OCI-M2 (cell line): ENCODE results near the gene PAFAH2.
A peak's percentile ranks its signal among the peaks of the same experiment; 100 is the strongest.
"Not testable (repeated sequence)": the region's sequence is repeated elsewhere in the genome, so short reads cannot be mapped to it uniquely, and the experiment has no call there.

ENCODE experiments used
- DNase-seq: peaks from one replicate; lab custom pipeline; 2025; ENCODE audit not compliant: unreplicated experiment; lab: John Stamatoyannopoulos, UW

The PAFAH2 gene

DNA sequence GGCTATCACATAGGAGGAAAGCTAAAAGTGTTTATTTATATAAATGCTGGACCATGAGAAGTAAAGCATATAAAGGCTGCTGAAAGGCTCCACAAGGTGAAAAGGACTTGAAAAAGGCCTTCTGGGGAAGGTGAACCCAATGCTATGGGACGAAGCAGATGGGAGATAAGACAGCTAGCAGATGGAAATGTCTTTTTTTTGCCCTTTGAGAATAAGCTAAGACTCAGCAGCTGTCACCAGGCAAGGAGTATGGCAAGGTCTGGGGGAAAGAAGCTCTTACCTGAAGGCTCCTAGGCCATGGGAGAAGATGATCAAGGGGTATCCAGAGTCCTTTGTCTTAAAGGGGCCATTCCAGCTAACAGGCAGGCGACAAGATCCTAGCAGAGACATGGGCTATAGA lies 9.9 kb downstream of the PAFAH2 start:
- no peak for DNase-seq

DNA sequence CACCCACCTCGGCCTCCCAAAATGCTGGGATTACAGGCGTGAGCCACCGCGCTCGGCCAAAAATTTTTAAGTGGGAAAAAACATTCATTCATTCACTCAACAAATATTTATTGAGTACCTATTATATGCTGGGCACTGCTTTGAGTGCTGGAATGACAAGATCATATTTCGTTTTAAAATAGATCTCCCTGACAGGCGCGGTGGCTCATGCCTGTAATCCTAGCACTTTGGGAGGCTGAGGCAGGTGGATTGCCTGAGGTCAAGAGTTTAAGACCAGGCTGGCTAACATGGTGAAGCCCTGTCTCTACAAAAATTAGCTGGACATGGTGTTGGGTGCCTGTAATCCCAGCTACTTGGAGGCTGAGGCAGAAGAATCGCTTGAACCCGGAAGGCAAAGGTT lies 11.1 kb downstream of the PAFAH2 start:
- not testable (repeated sequence) for DNase-seq

DNA sequence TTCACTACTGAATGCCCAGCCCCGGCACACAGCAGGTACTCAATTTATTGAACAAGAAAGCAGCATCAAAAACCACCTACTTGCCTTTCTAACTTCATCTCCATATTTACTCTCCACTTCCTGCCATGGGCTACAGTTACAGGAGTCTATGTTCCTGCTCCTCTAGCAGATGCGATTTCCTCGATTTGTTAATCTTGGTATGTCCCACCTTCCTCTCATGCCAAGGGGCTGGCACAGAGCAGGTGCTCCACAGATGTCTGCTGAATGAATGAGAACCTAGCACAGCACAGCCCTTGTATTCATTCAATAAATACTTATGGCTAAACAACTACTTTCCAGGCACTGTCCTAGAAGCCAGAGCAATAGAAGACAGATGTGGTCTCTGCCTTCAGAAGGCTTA lies 12.2 kb downstream of the PAFAH2 start:
- no peak for DNase-seq

DNA sequence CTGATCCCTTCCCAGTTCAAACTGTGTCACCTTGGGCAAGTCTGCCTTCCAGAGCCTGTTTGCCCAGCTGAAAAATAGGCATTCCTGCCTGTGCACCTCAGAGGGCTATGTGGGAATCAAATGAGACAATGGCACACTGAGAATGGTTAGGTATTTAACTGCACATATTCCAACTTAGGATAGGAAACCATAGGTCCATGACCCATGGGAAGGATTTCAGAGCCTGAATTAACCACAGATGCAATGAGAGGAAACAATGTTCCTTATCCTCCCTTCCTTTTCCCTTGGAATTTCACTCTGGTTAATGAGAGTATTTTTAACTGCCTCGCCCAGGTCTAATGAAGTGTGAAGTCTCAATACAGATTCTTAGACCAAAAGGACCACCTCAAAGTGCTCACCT lies 12.7 kb downstream of the PAFAH2 start:
- DNase-seq, result no peak

DNA sequence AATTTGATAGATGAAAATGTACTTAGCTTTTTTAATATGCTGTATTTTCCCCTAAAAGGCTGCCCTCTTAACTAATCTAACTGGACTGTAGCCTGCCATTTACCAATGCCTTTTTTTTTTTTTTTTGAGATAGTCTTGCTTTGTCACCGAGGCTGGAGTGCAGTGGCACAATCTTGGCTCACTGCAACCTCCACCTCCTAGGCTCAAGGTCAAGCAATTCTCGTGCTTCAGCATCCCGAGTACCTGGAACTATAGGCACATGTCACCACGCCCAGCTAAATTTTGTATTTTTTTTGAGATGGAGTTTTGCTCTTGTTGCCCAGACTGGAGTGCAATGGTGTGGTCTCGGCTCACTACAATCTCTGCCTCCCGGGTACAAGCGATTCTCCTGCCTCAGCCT lies 18.7 kb downstream of the PAFAH2 start:
- DNase-seq, result no peak

DNA sequence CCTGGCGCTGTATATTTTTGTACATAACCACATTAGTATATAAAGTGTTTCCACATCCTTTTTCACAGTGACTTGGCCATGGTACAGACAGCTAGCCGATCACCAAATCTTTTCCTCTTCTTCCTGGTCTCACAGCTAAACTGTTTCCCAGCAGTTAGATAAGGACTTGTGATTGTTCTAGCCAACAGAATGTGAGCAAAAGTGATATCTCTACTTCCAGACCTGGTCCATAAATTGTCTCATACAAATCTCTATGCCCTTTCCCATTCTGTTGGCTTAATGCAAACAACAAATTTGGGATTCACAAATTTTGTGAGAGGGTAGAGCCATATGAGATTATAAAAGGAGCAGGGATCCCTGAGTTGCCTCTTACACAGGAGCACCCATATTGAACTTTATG lies 19.5 kb downstream of the PAFAH2 start:
- no peak for DNase-seq

DNA sequence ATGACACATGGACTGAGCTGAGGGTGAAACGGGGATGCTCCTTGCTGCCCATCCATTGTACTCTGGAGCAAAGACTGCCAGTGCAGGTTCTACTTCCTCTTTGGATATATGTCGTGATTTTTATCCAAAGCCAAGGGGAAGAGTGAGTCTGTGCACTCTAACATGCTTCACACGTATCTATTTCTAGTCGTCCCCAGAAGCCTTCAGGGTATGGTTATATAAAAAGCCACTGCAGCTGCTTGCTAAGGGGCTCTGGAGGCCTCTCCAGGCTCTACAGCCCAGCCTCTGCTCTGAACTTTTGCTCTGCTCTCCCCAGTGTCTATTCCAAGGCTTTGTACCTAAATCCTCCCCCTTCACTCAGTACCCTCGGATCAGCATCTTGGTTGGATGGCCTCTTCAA lies 20.1 kb downstream of the PAFAH2 start:
- no peak for DNase-seq

DNA sequence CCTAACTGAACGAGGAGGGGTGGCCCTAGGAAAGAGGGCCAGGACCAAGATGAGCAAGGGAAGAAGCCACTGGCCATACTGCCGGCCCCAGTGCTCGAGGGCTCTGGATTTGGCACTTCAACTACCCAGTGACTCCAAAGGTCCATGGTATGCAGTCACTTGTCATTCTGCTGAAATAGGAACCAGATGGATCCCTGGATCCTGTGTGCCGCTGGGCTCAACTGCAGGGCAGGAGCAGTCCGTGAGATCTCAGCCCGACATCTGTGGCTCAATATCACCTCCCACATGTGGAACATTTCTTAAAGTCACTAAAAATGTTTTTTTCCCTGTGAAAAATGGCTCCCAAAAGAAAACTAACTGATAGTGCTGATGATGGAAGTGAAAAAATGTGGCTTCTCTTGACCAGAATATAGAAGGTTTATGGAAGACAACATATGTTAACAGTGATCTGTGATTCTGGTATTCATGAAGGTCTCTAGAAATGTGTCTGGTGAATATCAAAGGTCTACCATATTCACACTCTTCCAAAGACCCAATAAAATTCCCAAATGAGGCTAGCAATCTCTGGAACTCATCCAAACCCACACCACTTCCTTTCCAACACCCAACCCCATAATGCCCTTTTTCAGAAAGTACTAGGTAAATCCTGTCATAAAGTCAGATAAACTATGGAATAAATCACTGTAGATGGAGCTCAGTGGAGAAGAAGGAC lies 24.1 kb downstream of the PAFAH2 start:
- no peak for DNase-seq

DNA sequence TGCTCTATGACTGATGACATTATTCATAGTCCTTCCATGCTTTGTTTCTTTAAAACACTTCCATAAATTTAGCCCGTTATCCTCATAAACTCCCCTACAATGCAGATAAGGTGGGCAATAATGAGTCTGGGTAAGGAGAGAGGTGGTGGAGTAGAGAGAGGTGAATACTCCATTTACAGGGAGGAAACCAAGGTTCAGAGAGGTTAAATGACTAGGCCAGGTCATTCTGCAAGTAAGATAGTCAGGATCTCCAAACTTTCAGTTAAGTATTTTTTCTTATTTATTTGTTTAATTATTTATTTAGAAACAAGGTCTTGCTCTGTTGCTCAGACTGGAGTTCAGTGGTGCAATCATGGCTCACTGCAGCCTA lies 26.1 kb downstream of the PAFAH2 start:
- DNase-seq, result no peak

DNA sequence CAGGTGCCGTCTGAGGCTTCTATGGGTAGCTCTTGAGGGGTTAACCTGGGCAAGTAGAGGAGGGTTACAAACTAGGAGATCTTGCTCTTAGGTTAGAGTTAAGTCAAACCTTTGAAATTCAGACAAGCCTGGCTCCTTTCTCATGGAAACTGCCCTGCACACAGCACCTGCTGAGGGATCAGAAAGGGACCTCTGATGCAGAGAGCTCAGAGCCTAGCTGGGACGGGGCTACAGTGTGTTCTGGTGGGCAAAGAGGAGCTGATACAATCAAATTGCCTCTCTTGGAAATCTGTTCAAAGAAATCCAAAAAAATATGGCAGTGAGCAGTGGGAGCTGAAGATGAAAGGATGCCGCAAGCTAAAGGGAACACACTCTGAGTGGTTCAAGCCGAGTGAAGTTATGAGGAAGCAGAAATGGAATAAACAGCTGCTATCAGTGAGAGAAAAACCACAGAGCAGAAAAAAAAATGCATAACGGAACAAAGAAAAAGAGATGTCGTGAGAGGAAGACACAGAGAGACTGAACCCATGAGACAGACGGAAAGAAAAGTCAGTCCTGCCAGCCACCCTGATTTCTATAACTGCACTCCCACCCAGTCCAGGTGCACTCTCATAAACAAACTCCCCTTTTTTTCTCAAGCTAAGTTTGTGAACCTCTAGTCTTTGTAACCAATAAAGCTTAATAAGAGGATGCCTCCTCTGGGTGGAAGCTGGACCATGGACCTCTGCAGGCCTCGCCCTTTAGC lies 26.6 kb downstream of the PAFAH2 start:
- peak; percentile 10 for DNase-seq

DNA sequence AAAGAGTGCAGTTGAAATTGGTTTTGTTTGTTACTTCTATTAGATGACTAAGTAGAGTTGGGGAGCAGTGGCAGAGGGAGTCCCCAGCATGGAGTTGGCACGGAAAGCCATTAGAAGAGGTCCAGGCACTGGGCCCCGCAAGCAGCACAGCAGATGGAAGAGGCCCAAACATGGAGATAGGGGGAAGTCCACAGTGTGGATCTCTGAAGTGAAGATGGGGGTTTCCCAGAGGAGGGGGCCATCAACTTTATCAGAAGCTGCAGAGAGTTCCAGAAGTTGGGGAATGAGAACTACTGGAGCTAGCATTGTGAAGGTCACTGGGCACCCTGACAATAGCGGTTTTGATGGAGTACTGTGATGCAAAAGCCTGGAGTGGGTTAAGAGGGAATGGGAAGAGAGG lies 30.6 kb downstream of the PAFAH2 start:
- DNase-seq, result no peak

DNA sequence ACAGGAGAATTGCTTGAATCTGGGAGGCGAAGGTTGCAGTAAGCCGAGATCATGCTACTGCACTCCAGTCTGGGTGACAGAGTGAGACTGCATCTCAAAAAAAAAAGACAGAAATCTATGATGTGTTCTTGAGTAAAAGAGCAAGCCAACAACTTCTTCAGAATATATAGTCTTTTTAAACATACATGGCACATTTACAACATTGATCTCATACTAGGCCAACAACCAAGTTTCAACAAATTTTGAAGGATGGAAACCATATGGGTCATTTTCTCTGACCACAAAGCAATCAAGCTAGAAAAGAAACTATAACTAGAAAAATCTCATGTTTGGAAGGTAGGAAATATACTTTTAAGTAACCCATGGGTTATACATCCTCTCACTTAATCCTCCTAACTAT lies 38.3 kb downstream of the PAFAH2 start:
- DNase-seq, result no peak

DNA sequence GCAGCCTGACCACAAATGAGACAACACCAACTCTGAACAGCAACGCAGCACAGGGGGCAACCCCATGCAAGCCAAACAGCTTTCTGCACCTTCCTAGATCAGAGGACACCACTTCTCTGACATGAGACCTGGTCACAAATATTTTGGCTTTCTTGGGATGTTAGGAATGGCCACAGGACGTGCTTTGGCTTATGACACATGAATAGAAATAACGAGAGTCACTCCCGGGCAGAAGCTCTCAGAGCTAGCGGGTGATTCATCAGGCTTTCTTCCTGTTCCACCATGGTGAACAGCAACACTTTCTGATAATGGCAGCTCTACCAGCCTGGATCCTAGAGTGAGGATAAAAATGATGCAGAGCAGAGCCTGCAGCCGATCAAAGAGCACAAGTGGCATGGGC lies 39.4 kb downstream of the PAFAH2 start:
- DNase-seq, result no peak

DNA sequence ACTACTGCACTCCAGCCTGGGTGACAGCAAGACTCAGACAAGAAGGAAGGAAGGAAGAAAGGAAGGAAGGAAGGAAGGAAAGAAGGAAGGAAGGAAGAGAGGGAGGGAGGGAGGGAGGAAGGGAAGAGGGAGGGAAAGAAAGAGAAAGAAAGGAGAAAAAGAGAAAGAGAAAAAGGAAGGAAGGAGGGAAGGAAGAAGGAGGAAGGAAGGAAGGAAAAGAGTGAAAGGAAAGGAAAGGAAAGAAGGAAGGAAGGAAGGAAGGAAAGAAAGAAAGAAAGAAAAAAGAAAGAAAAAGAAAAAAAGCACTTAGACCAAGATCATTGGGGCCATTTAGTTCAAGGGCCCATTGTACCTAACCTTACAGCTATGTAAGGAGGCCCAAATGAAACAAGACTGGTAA lies 42.3 kb downstream of the PAFAH2 start:
- no peak for DNase-seq

DNA sequence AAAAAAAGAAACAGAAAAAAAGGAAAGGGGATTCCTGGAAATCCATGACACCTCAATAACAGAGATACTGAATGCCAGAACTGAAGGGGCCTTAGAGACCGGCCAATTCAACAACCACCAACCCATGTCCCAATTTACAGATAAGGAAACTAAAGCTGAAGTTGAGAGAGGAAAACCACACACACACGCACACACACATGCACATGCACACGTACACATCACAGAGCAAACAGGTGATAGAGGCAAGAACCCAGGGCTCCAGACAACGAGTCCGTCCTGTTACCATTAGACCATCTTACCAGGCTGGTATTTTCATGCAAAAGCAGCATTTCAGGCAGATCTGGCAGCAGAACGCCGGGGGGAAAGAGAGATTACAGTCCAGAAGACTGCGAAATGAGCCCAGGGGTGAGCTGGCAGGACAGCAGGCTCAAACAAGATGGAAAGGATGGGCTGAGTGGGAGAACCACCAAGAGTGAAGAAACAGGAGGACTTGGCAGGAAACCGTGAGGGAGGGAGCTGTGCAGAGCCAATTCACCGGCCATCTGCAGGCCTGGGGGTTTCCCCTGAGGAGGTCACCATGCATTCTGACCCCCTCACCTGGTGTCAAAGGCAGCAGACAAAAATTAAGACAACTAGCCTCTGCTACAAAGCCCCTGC lies 43.5 kb downstream of the PAFAH2 start:
- no peak for DNase-seq

DNA sequence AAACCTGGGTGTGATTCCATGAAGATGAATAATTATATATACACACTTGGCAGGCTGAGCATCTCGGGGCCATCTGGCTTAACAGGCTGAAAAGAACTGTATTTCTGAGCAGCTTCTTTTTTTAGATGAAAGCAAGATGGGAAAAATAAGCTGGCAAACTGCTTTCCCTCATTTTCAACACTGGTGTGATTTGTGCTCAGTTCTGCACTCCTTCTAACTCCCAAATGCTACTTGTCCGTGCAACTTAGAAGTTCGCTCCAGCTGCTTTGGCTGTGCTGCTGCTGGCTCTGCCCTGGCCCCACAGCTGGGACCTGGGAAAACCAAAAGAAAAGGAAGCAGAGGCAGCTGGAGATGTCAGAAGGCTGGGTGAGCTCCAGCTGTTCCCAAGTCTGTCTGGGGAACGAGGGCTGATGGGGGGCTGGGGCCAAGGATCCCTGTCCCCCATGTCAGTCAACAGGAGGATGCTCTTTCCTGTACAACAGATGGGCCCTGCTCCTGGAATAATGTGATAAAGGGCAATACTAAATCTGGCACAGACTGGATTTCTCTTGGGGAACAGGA lies 44.9 kb downstream of the PAFAH2 start:
- DNase-seq, result no peak

DNA sequence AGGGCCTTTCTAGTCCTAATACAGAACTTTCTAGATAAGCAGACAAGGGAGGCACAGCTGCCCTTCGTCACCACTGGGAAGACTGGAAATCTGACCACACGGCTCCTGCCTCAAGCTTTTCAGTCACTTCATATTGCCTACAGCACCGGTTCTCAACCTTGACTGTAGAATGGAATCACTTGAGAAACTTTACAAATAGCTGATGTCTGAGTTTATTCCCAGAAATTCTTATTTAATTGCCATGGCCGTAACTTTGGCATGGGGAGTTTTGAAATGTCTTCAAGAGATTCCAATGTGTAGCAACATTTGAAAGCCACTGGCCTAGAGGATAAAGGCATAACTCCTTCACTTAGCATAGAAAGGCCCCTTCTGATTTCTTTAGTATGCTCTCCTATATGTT lies 49.2 kb downstream of the PAFAH2 start:
- no peak for DNase-seq

DNA sequence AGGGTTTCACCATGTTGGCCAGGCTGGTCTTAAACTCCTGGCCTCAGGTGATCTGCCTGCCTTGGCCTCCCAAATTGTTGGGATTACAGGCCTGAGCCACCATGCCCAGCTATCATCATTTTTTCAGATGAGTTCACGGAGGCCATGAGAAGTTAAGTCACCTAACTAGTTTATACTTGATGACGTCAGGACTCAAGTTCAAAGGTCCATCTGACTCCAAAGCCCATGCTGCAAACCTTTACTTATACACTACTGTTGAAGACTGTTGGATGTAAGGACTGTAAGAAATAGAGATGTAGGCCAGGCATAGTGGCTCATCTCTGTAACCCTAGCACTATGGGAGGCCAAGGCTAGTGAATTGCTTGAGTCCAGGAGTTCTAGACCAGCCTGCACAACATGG lies 50.8 kb downstream of the PAFAH2 start:
- no peak for DNase-seq

DNA sequence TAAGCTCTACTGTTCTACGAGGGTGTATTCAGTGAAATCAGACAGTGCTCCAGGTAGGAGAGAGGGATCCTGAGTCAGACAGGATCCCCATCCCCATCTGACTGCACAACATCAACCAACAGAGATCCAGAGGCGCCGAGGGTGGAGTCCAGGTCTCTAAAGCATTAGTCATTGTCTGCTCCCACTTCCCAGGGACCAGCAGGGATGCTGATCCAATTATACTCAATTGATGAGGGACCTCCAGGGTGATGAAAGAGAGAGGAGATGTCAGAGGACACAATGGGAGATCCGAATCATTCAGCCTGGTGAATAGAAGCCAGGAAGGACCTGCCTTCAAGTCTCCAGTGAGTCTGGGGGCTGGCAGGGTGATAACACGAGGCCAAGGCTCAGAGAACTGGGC lies 52.1 kb downstream of the PAFAH2 start:
- DNase-seq, result no peak

DNA sequence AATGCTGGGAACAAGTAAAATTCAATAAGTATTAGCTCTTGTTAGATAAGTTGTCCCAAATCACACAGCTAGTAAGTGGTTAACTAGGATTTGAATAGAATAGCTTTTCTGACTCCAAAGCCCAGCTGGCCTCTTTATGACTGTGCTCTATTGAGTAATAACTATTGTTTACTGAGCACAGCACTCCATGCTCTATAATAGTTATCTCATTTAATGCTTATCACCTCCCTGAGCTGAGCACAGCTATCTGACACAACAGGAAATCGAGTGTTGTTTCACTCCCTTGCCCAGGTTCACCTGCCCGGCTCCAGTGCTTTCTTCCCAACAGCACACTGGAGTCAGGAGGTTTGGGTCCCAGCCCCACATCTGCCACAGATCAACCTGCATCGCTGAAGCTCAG lies 52.9 kb downstream of the PAFAH2 start:
- DNase-seq, result no peak

DNA sequence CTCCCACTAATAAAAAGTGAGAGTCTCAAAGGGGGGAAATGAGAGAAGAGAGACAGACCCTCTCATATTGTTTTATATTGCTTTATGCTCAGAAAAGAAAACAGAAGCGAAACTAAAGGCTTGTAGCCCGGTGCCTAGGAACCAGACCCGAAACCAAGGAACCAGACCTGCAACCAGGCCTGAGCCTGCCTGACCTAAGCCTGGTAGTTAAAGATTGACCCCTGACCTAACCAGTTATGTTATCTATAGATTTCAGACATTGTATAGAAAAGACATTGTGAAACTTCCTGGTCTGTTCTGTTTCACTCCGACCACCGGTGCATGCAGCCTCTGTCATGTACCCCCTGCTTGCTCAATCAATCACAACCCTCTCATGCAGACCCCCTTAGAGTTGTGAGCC lies 54.4 kb downstream of the PAFAH2 start:
- DNase-seq, result not testable (repeated sequence)

DNA sequence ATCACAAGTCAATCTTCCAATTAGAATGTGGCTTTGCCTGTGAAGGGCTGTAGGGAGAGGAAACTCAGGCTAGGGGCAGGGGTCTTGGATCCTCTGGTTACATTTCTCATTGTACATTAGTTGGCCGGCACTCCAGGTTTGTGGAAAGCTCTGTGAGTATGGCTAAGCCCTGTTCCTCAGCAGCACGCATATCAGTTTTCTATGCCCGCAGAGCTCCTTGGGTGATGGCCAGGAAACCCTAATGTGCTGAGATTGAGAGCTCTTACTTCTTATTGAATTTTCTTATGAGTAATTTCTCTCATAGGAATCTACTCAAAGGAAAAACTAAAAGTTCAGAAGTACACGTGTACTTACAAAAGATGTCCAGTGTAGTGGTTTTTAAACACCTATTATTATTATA lies 60.9 kb downstream of the PAFAH2 start:
- DNase-seq, result no peak
